ENCODE results near the gene ZNRF2.

DNA sequence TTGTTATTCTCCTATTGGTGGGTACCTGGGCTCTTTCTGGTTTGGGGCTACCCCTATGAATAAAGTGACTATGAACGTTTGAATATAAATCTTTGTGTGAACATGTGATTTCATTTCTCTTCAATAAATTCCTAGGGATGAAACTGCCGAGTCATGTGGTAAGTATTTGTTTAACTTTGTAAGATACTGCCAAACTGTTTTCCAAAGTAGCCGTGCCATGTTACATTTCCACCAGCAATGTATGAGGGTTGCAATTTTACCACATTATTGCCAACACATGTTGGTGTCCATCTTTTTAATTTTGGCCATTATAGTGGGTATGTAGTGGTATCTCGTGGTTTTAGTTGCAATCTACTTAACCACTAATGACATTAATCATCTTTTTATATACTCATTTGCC is 94.7 kb downstream of the ZNRF2 start:
- TF ChIP-seq, protein P1, sequence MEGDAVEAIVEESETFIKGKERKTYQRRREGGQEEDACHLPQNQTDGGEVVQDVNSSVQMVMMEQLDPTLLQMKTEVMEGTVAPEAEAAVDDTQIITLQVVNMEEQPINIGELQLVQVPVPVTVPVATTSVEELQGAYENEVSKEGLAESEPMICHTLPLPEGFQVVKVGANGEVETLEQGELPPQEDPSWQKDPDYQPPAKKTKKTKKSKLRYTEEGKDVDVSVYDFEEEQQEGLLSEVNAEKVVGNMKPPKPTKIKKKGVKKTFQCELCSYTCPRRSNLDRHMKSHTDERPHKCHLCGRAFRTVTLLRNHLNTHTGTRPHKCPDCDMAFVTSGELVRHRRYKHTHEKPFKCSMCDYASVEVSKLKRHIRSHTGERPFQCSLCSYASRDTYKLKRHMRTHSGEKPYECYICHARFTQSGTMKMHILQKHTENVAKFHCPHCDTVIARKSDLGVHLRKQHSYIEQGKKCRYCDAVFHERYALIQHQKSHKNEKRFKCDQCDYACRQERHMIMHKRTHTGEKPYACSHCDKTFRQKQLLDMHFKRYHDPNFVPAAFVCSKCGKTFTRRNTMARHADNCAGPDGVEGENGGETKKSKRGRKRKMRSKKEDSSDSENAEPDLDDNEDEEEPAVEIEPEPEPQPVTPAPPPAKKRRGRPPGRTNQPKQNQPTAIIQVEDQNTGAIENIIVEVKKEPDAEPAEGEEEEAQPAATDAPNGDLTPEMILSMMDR (conservative IDR thresholded peaks at IDR 0.05 in 1 of 2, IDR thresholded peaks at IDR 0.05 in 1 of 2; ENCODE audit: low read depth in 1 of 2, low read length in 2 of 2) = no peak
- TF ChIP-seq EZH2 (IDR thresholded peaks at IDR 0.05; ENCODE audit: low read length, missing control alignments) = no peak

Measured in fibroblast of lung (primary cell).